GM12873 (cell line): ENCODE measurements around the gene DNAI7.

Source experiments
- TF ChIP-seq, protein P1 (sequence below): IDR thresholded peaks from 2 replicates; pipeline ENCODE4 v1.5.1; 2012; ENCODE audit warnings: low read depth, mild to moderate bottlenecking, moderate library complexity, low read length, control low read depth; ENCODE audit not compliant: insufficient read depth; ENCODE audit errors: missing control alignments

Gene DNAI7

DNA sequence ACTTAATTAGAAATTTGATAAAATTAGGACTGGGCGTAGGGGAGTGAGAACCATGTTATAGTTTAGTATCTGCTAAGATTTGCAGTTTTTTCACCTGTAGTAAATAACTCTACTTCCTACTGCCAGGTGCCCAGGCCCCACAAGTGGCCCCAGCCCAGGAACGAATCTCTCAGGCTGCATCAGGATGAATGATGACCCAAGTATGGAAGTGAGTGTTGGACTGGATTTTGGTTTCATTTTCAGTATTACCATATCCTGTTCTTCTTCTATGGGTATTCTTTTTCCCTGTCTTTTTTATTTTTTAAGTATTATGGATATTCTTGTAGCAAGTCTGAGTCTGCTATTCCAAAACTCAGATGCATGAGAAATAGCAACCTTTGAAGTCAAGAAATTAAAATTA lies 125.7 kb downstream of the DNAI7 start:
- TF ChIP-seq, protein P1, sequence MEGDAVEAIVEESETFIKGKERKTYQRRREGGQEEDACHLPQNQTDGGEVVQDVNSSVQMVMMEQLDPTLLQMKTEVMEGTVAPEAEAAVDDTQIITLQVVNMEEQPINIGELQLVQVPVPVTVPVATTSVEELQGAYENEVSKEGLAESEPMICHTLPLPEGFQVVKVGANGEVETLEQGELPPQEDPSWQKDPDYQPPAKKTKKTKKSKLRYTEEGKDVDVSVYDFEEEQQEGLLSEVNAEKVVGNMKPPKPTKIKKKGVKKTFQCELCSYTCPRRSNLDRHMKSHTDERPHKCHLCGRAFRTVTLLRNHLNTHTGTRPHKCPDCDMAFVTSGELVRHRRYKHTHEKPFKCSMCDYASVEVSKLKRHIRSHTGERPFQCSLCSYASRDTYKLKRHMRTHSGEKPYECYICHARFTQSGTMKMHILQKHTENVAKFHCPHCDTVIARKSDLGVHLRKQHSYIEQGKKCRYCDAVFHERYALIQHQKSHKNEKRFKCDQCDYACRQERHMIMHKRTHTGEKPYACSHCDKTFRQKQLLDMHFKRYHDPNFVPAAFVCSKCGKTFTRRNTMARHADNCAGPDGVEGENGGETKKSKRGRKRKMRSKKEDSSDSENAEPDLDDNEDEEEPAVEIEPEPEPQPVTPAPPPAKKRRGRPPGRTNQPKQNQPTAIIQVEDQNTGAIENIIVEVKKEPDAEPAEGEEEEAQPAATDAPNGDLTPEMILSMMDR: no peak

DNA sequence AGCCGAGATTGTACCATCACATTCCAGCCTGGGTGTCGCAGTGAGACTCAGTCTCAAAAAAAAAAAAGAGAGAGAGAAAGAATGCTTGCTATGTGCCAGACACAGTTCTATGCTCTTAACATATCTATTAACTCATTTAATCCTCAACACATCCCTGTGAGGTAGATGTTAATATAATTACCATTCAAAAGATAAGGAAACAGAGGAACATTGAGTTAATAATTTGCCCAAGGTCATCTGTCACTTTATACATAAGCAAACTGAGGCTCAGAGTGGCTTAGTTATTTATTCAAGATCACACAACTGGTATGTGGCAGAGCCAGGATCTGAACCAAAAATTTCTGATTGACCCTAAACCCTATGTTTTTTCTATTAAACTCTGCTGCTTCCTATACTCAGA lies 129.9 kb downstream of the DNAI7 start:
- TF ChIP-seq, protein P1: no peak

DNA sequence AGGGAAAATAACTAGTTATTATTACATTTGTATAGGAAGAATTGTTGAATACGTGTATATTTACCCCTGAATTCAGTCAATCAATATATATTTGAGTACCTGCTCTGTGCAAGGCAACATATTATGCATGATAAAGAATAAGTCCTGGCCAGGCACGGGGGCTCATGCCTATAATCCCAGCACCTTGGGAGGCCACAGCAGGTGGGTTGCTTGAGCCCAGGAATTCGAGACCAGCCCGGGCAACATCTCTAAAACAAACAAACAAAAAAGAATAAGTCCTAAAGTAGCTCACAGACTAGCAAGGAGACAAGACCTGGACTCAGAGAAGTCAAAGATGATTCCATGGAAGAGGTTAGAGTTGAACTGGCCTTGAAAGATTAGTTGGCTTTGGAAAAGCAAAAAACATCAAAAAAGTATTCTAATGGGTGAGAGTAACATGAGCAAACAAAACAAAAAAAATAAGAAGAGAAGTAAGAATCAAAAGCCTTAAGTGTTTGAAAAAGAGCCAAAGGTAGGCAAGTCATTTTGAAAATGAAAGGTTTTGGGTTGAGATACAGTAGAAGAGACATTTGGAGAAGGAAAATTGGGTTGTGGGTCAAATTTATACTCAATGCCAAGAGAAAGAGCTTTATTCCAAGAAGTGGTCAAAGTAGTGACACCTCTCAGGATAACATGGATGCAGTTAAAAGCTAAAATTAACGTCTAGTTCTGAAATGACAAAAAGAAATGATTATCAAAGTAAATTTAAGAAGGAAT lies 130.9 kb downstream of the DNAI7 start:
- TF ChIP-seq, protein P1: no peak

DNA sequence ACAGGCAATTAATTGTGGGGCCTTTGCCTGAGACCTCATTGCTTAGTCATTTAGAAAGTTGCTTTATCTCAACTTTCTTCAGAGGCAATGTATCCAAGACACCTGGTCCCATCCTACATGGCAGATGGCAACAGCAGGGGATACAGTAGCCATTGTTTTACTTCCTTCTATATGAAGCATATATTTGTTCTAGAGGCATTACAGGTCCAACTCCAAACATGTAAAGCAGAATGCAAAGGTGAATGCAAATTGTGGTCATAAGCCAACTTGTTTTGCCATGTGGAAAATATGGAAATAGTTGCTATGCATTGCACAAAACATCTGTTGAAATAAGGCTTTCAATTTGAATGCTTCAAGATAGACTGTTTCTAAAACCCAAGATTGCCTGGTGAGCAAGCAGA lies 136.3 kb downstream of the DNAI7 start:
- TF ChIP-seq, protein P1: no peak
